Measurements from ENCODE around the gene TAAR1.
A peak's percentile ranks its signal among the peaks of the same experiment; 100 is the strongest.
"Not testable (repeated sequence)": the region's sequence is repeated elsewhere in the genome, so short reads cannot be mapped to it uniquely, and the experiment has no call there.

TAAR1 gene

GRCh38 chr6:132659082-132659481, at the start of gene TAAR1:
TAAR1 (minus strand) TSS chr6:132659182; CDS start chr6:132646003, 13,179 bp downstream.
- DNase-seq, result no peak

GRCh38 chr6:132708771-132709170, 49.8 kb upstream of the TAAR1 start:
- DNase-seq, result peak; percentile 22

GRCh38 chr6:132708002-132708401, 49.0 kb upstream of the TAAR1 start:
- no peak for DNase-seq

GRCh38 chr6:132706756-132707155, 47.8 kb upstream of the TAAR1 start:
- not testable (repeated sequence) for DNase-seq

- DNase-seq, result no peak
Observed at GRCh38 chr6:132703936-132704335, 45.0 kb upstream of the TAAR1 start.

- no peak for DNase-seq
Observed at GRCh38 chr6:132698608-132699007, 39.6 kb upstream of the TAAR1 start.

GRCh38 chr6:132695773-132696172, 36.8 kb upstream of the TAAR1 start:
- DNase-seq, result peak; percentile 8

GRCh38 chr6:132693478-132693877, 34.5 kb upstream of the TAAR1 start:
- no peak for DNase-seq

- DNase-seq, result no peak
Observed at GRCh38 chr6:132690678-132691077, 31.7 kb upstream of the TAAR1 start.

- peak; percentile 62 for DNase-seq
Observed at GRCh38 chr6:132687306-132687705, 28.3 kb upstream of the TAAR1 start.

GRCh38 chr6:132686531-132686930, 27.5 kb upstream of the TAAR1 start:
- DNase-seq, result no peak

GRCh38 chr6:132685009-132685408, 26.0 kb upstream of the TAAR1 start:
- DNase-seq, result no peak

- DNase-seq, result peak; percentile 43
Observed at GRCh38 chr6:132684272-132684671, 25.3 kb upstream of the TAAR1 start.

GRCh38 chr6:132683543-132683942, 24.6 kb upstream of the TAAR1 start:
- peak; percentile 37 for DNase-seq

GRCh38 chr6:132679094-132679493, 20.1 kb upstream of the TAAR1 start:
- not testable (repeated sequence) for DNase-seq

- DNase-seq, result no peak
Observed at GRCh38 chr6:132675749-132676148, 16.8 kb upstream of the TAAR1 start.

GRCh38 chr6:132675002-132675401, 16.0 kb upstream of the TAAR1 start:
- no peak for DNase-seq

- no peak for DNase-seq
Observed at GRCh38 chr6:132673376-132674094, 14.6 kb upstream of the TAAR1 start.

GRCh38 chr6:132671295-132671694, 12.3 kb upstream of the TAAR1 start:
- no peak for DNase-seq

GRCh38 chr6:132669690-132670291, 10.8 kb upstream of the TAAR1 start:
- peak; percentile 54 for DNase-seq

GRCh38 chr6:132666118-132666517, 7.1 kb upstream of the TAAR1 start:
- no peak for DNase-seq

- no peak for DNase-seq
Observed at GRCh38 chr6:132664309-132665034, 5.5 kb upstream of the TAAR1 start.

- no peak for DNase-seq
Observed at GRCh38 chr6:132663661-132664060, 4.7 kb upstream of the TAAR1 start.

GRCh38 chr6:132661906-132662305, 2.9 kb upstream of the TAAR1 start:
- DNase-seq, result no peak
